ENCODE measurements around the gene FRRS1L. TPM values are rescaled to one million over a fixed set of nuclear protein-coding genes. Genes with fewer than 3 reads are reported as not detected.

FRRS1L gene
- total and polyA plus RNA-seq, 2 of the 4 experiments (the other 2 are of a cell fraction): under 0.01 to 0.05 TPM

DNA sequence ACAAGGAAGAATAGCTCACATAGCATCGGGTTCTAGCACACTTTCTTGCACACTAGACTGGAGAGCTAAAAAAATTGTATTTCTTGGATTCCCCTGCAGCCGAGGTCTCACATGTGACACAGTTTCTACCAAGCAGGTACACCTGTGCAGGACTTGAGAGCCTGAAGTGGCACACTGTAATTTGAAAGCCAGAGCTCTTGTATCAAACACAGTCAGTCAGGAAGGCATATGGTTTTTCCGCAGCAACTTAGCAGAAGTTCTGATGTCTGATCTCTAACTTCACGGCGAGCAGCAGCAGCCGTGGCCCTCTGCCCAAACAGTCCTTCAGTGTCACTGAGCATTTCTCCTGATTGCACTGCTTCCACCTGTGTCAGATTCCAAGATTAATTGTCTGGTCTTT, 72.8 kb downstream of the FRRS1L start:
- no peak overlapping the region for H2BK20ac ChIP-seq (ENCODE audit: low read depth, low read length)
- no peak overlapping the region for H3K9ac ChIP-seq (ENCODE audit: low read depth, low read length)
- DNase-seq (no peak), ATAC-seq (ENCODE audit: low read depth) (no peak)
- no peaks in the 10 kb centered on the region for H3K9me3 ChIP-seq (ENCODE audit: control insufficient read depth, insufficient read depth, low read length)
- H4K91ac ChIP-seq (ENCODE audit: insufficient read depth, low read depth, low read length): no peak overlapping the region
- no peak overlapping the region for H2AFZ ChIP-seq (replicated peaks; ENCODE audit: low read length, poor library complexity)
- TF ChIP-seq CEBPB (IDR thresholded peaks at IDR 0.05; ENCODE audit: low read depth, low read length) (no peak), RFX5 (IDR thresholded peaks at IDR 0.05; ENCODE audit: low read depth, low read length) (no peak), RCOR1 (IDR thresholded peaks at IDR 0.05; ENCODE audit: insufficient replicate concordance, low read length) (no peak), POLR2A (IDR thresholded peaks at IDR 0.05; ENCODE audit: low read depth, low read length) (no peak), MAFK (IDR thresholded peaks at IDR 0.05; ENCODE audit: low read depth, low read length) (no peak), NFE2L2 (IDR thresholded peaks at IDR 0.05; ENCODE audit: low read depth, low read length) (no peak)
- TF ChIP-seq, protein P1, sequence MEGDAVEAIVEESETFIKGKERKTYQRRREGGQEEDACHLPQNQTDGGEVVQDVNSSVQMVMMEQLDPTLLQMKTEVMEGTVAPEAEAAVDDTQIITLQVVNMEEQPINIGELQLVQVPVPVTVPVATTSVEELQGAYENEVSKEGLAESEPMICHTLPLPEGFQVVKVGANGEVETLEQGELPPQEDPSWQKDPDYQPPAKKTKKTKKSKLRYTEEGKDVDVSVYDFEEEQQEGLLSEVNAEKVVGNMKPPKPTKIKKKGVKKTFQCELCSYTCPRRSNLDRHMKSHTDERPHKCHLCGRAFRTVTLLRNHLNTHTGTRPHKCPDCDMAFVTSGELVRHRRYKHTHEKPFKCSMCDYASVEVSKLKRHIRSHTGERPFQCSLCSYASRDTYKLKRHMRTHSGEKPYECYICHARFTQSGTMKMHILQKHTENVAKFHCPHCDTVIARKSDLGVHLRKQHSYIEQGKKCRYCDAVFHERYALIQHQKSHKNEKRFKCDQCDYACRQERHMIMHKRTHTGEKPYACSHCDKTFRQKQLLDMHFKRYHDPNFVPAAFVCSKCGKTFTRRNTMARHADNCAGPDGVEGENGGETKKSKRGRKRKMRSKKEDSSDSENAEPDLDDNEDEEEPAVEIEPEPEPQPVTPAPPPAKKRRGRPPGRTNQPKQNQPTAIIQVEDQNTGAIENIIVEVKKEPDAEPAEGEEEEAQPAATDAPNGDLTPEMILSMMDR (conservative IDR thresholded peaks at IDR 0.05; ENCODE audit: low read depth, low read length): no peak
- H3K27me3 ChIP-seq (ENCODE audit: control insufficient read depth, insufficient read depth, low read length): no peaks in the 10 kb centered on the region
- peaks cover 21% of the 10 kb centered on the region for H4K20me1 ChIP-seq (ENCODE audit: insufficient read depth, low read length)
- no peak overlapping the region for H2BK5ac ChIP-seq (ENCODE audit: low read depth, low read length, poor library complexity, severe bottlenecking)
- ChIA-PET POLR2A (ENCODE audit: unreplicated experiment) (no interaction called here), CTCF (interaction anchor here (1.0 kb wide), 1 partner anchor 12 kb away, joined by 3 read pairs; no protein-coding TSS in a partner anchor)
- BruUV-seq (replicated peaks): no TSS peak
- H3K56ac ChIP-seq (ENCODE audit: extremely low read depth, insufficient read depth, low read length): no peak overlapping the region
- H3K36me3 ChIP-seq (ENCODE audit: control insufficient read depth, insufficient read depth, low read length): peaks cover 12% of the 10 kb centered on the region
- H2BK15ac ChIP-seq (ENCODE audit: low read depth, low read length): no peak overlapping the region
- no peak overlapping the region for H3K14ac ChIP-seq (replicated peaks; ENCODE audit: low read depth, low read length)
- H2AK9ac ChIP-seq (replicated peaks; ENCODE audit: low read depth, low read length, poor library complexity): no peak overlapping the region
- in situ Hi-C loops (cut with MboI; ENCODE audit: low sequenced_read_pairs): no loop called here
- peaks cover 12% of the 10 kb centered on the region for H3K4me1 ChIP-seq (ENCODE audit: control insufficient read depth, insufficient read depth, low read length)
- dilution Hi-C loops (cut with HindIII; ENCODE audit: low sequenced_read_pairs, unreplicated experiment): no loop called here
- H4K5ac ChIP-seq (ENCODE audit: low read depth, low read length): no peak overlapping the region
- no peak overlapping the region for H3K27ac ChIP-seq (ENCODE audit: insufficient read depth, low read length)
- no peak overlapping the region for H3K4me3 ChIP-seq (ENCODE audit: insufficient read depth, low read depth, low read length)
- WGBS, 2 experiments (ENCODE audit: extremely low coverage in 2 of 2, insufficient read length in 1 of 2): 97% methylated on average over 4 of the region's 6 CpGs; no CpG with 5 or more reads in 1 of the 2 experiments
- peaks cover 12% of the 10 kb centered on the region; the same call in 1 of the 2 replicates for H3K9me1 ChIP-seq (ENCODE audit: insufficient read depth, low read length)
- peaks cover 37 to 69% of the 10 kb centered on the region in 2 experiments for H3K79me1 ChIP-seq (ENCODE audit: low read depth in 1 of 2, low read length in 2 of 2)
- no peak overlapping the region for H3K18ac ChIP-seq (ENCODE audit: low read depth, low read length)
- no peak overlapping the region for H4K8ac ChIP-seq (ENCODE audit: low read depth in 2 of 2, low read length in 2 of 2)
- no peak overlapping the region for H2BK120ac ChIP-seq (ENCODE audit: low read depth, low read length)
- no peak overlapping the region for H3K4me2 ChIP-seq (ENCODE audit: low read depth, low read length)
- intact Hi-C loops (cut with micrococcal nuclease): no loop called here
- H3K23ac ChIP-seq (ENCODE audit: low read depth, low read length): no peak overlapping the region
- no peak overlapping the region for H2AK5ac ChIP-seq (ENCODE audit: low read depth, low read length)
- H3K4ac ChIP-seq (ENCODE audit: low read depth, low read length): no peak overlapping the region

Measured in IMR-90 (cell line).